Esophagus muscularis mucosa (tissue), 3 donors: ENCODE results near the gene AGPAT4.

Experiments
- POLR2A ChIP-seq: fragments of 450-650 bp; IDR thresholded peaks from one replicate; pipeline ENCODE4 v1.6.1; 2017; ENCODE audit warnings: antibody characterized with exemption, moderate library complexity, mild to moderate bottlenecking, low read depth
- TF ChIP-seq, protein P1 (sequence below), 3 experiments: fragments of 200-600 bp in 2 of 3; fragments of 450-650 bp in 1 of 3; sonication (generic) in 2 of 3; IDR thresholded peaks; one replicate each; pipeline ENCODE4 v1.5.1; 2017 to 2019; ENCODE audit warnings: antibody characterized with exemption in 3 of 3, mild to moderate bottlenecking in 2 of 3, moderate library complexity in 1 of 3

DNA sequence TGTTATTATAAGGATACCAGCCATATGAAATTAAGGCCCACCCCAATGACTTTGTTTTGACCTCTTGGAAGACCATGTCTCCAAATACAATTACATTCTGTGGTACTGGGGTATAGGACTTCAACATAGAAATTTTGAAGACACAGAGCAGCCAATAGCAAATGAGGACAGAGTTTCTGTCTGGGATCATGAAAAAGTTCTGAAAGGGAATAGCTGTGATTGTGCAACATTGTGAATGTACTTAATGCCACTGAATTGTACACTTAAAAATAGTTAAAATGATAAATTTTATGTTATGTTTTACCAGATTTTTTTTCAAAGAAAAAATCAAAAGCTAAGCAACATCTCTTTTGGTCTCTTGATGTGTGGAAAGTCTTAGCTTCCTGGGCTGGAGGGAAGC, 27.0 kb upstream of the AGPAT4 start:
- no peak for TF ChIP-seq POLR2A
- TF ChIP-seq, protein P1, sequence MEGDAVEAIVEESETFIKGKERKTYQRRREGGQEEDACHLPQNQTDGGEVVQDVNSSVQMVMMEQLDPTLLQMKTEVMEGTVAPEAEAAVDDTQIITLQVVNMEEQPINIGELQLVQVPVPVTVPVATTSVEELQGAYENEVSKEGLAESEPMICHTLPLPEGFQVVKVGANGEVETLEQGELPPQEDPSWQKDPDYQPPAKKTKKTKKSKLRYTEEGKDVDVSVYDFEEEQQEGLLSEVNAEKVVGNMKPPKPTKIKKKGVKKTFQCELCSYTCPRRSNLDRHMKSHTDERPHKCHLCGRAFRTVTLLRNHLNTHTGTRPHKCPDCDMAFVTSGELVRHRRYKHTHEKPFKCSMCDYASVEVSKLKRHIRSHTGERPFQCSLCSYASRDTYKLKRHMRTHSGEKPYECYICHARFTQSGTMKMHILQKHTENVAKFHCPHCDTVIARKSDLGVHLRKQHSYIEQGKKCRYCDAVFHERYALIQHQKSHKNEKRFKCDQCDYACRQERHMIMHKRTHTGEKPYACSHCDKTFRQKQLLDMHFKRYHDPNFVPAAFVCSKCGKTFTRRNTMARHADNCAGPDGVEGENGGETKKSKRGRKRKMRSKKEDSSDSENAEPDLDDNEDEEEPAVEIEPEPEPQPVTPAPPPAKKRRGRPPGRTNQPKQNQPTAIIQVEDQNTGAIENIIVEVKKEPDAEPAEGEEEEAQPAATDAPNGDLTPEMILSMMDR (IDR thresholded peaks at IDR 0.05) = no peak
